HL-60 (cell line): ENCODE data around the gene SLC12A7.

Experiments
- GABPA ChIP-seq: IDR thresholded peaks from 2 replicates; pipeline ENCODE4 v1.6.1; 2012; ENCODE audit warnings: low read depth
- SPI1 ChIP-seq: IDR thresholded peaks from 2 replicates; pipeline ENCODE4 v1.6.1; 2012; ENCODE audit warnings: low read depth, mild to moderate bottlenecking, borderline replicate concordance
- TF ChIP-seq, protein P1 (sequence below): IDR thresholded peaks from one replicate; pipeline ENCODE4 v1.5.1; 2011; ENCODE audit warnings: low read length, control low read depth, inconsistent platforms; ENCODE audit not compliant: insufficient read depth

DNA sequence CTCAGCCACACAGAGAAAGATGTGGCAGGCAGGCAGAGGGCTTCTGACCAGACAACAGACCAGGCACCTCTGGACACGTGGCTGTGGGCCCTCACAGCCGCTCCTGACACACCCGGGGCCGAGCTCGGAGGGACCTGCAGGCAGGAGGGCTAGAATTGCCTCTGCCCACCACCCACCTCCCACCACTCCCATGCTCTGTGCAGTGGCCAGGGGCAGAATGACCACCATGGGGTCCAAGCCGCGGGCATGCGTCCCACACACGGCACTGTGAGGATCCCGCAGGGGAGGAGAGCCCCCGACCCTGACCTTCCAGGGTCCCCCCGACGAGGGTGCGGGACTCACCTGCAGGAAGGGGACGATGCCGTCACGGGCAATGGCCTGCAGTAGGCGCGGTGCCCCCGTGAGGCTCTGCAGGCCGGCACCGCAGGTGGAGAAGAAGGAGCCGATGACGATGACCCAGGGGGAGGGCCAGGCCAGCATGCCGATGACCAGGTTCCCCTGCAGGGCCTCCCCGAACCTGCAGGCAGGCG is 34.3 kb downstream of the SLC12A7 start:
- TF ChIP-seq, protein P1, sequence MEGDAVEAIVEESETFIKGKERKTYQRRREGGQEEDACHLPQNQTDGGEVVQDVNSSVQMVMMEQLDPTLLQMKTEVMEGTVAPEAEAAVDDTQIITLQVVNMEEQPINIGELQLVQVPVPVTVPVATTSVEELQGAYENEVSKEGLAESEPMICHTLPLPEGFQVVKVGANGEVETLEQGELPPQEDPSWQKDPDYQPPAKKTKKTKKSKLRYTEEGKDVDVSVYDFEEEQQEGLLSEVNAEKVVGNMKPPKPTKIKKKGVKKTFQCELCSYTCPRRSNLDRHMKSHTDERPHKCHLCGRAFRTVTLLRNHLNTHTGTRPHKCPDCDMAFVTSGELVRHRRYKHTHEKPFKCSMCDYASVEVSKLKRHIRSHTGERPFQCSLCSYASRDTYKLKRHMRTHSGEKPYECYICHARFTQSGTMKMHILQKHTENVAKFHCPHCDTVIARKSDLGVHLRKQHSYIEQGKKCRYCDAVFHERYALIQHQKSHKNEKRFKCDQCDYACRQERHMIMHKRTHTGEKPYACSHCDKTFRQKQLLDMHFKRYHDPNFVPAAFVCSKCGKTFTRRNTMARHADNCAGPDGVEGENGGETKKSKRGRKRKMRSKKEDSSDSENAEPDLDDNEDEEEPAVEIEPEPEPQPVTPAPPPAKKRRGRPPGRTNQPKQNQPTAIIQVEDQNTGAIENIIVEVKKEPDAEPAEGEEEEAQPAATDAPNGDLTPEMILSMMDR, result no peak
- TF ChIP-seq GABPA (no peak), SPI1 (no peak)
